Endothelial cell of umbilical vein (primary cell): ENCODE measurements around the gene SLC12A7. TPM values are rescaled to one million over a fixed set of nuclear protein-coding genes. Genes with fewer than 3 reads are reported as not detected.

ENCODE experiments used
- BruUV-seq: library from RNA; stranded (reverse); fragments of 400-500 nt; replicated peaks from 2 replicates; lab custom pipeline; 2021; lab: Mats Ljungman, UMichigan
- CTCF ChIA-PET: fragments of 300-600, 350-600 bp; sonication (Branson Sonifier 250); formaldehyde crosslinking; loops from one replicate; lab custom pipeline; 2021; ENCODE audit warnings: antibody characterized with exemption, inconsistent platforms; lab: Charles Lee
- POLR2A ChIA-PET: fragments of 300-600, 350-600 bp; sonication (Branson Sonifier 250); formaldehyde crosslinking; loops from one replicate; lab custom pipeline; 2021; ENCODE audit warnings: antibody characterized with exemption, inconsistent platforms; lab: Charles Lee
- DNase-seq: peaks from one replicate; pipeline ENCODE4 v3.0.0-alpha.2; 2011; ENCODE audit warnings: low read depth, low spot score
- FAIRE-seq: peaks from 2 replicates; lab custom pipeline; 2011; peaks lifted over from hg19 to GRCh38; lab: Jason Lieb, UNC
- H2AFZ ChIP-seq: 2 replicates; pipeline ENCODE4 v1.6.0; 2012; ENCODE audit warnings: low read depth, low read length, control low read depth, inconsistent platforms
- H3K27ac ChIP-seq: 2 replicates; pipeline ENCODE4 v1.5.1; 2011; ENCODE audit warnings: low read depth, mild to moderate bottlenecking, control low read depth, low read length, moderate library complexity; ENCODE audit not compliant: insufficient read depth
- H3K27me3 ChIP-seq, 2 experiments: 2 replicates each; pipeline versions ENCODE4 v1.6.0 to v1.6.1; 2011; ENCODE audit warnings: low read length in 2 of 2, mixed read lengths in 1 of 2; ENCODE audit not compliant: control insufficient read depth in 2 of 2, insufficient read depth in 2 of 2
- H3K36me3 ChIP-seq, 2 experiments: 2 replicates in 1 of 2; 3 replicates in 1 of 2; pipeline ENCODE4 v1.5.1; 2011; ENCODE audit warnings: low read length in 2 of 2, mild to moderate bottlenecking in 1 of 2, moderate library complexity in 1 of 2; ENCODE audit not compliant: control insufficient read depth in 2 of 2, insufficient read depth in 2 of 2; ENCODE audit errors: extremely low read depth in 1 of 2
- H3K4me1 ChIP-seq: 3 replicates; pipeline ENCODE4 v1.5.1; 2011; ENCODE audit warnings: mild to moderate bottlenecking, low read length; ENCODE audit not compliant: control insufficient read depth, insufficient read depth; ENCODE audit errors: extremely low read depth
- H3K4me2 ChIP-seq: 2 replicates; pipeline ENCODE4 v1.6.1; 2011; ENCODE audit warnings: low read length, control low read depth, mixed read lengths; ENCODE audit not compliant: insufficient read depth
- H3K4me3 ChIP-seq, 3 experiments: fragments of 200-600 bp in 1 of 3; sonication (generic), shearing (Covaris generic) in 1 of 3; replicated peaks in 1 of 3; 2 replicates each; pipeline ENCODE4 v1.5.1; 2011 to 2016; ENCODE audit warnings: control low read depth in 3 of 3, low read length in 3 of 3, mild to moderate bottlenecking in 2 of 3, inconsistent platforms in 1 of 3, low read depth in 1 of 3, moderate library complexity in 1 of 3; ENCODE audit not compliant: insufficient read depth in 1 of 3
- H3K79me2 ChIP-seq: 2 replicates; pipeline ENCODE4 v1.6.0; 2012; ENCODE audit warnings: low read length, inconsistent platforms; ENCODE audit not compliant: control insufficient read depth, insufficient read depth
- H3K9ac ChIP-seq: replicated peaks from 2 replicates; pipeline ENCODE3; 2011; ENCODE audit warnings: low read length, control low read depth; ENCODE audit not compliant: insufficient read depth; ENCODE audit errors: extremely low read depth
- H3K9me1 ChIP-seq: replicated peaks from 3 replicates; pipeline ENCODE4 v1.6.0; 2011; ENCODE audit warnings: mild to moderate bottlenecking, low read length; ENCODE audit not compliant: control insufficient read depth, insufficient read depth; ENCODE audit errors: extremely low read depth
- H3K9me3 ChIP-seq: replicated peaks from 2 replicates; pipeline ENCODE4 v1.5.1; 2012; ENCODE audit warnings: low read length, inconsistent platforms; ENCODE audit not compliant: control insufficient read depth, insufficient read depth
- H4K20me1 ChIP-seq: replicated peaks from 2 replicates; pipeline ENCODE3; 2011; ENCODE audit warnings: mild to moderate bottlenecking, low read length; ENCODE audit not compliant: control insufficient read depth, insufficient read depth; ENCODE audit errors: extremely low read depth
- EZH2 ChIP-seq: IDR thresholded peaks from 2 replicates; pipeline ENCODE4 v1.6.1; 2012; ENCODE audit warnings: borderline replicate concordance, low read depth, mild to moderate bottlenecking, moderate library complexity, low read length, inconsistent platforms; ENCODE audit not compliant: severe bottlenecking
- FOS ChIP-seq: IDR thresholded peaks from 2 replicates; pipeline ENCODE4 v1.6.1; 2011; ENCODE audit warnings: mild to moderate bottlenecking, low read length, moderate library complexity, borderline replicate concordance; ENCODE audit not compliant: insufficient read depth
- GATA2 ChIP-seq: IDR thresholded peaks from 2 replicates; pipeline ENCODE4 v1.7.0; 2011; ENCODE audit warnings: low read depth, mild to moderate bottlenecking, moderate library complexity, mixed read lengths, low read length; ENCODE audit not compliant: insufficient read length, insufficient read depth
- JUN ChIP-seq: IDR thresholded peaks from 2 replicates; pipeline ENCODE4 v1.6.1; 2011; ENCODE audit warnings: borderline replicate concordance, low read depth; ENCODE audit not compliant: insufficient read length, insufficient read depth
- MYC ChIP-seq: IDR thresholded peaks from one replicate; pipeline ENCODE4 v1.6.1; 2011; ENCODE audit warnings: mild to moderate bottlenecking, low read depth, low read length
- POLR2A ChIP-seq: IDR thresholded peaks from 2 replicates; pipeline ENCODE4 v1.6.1; 2012; ENCODE audit warnings: low read depth, mild to moderate bottlenecking, control low read depth, low read length
- POLR2AphosphoS5 ChIP-seq: IDR thresholded peaks from 2 replicates; pipeline ENCODE4 v1.6.1; 2012; ENCODE audit warnings: low read depth, mild to moderate bottlenecking, control low read depth, low read length, moderate library complexity; ENCODE audit not compliant: insufficient read depth
- dilution Hi-C: fragments of 300-500 bp; cut with MboI; formaldehyde crosslinking; loops from one replicate; pipeline ENCODE4 v1.15.0; 2019; ENCODE audit warnings: low sequenced_read_pairs; ENCODE audit not compliant: extremely low pct_ligation_motif_present
- intact Hi-C: fragments of 100-400 bp; cut with micrococcal nuclease; formaldehyde crosslinking; loops from one replicate; pipeline ENCODE4 v1.10.0; 2022
- polyA plus RNA-seq, 4 experiments: library from polyadenylated mRNA; depleted of rRNA in 3 of 4; stranded (reverse) in 3 of 4; unstranded in 1 of 4; fragments of >200 nt; gene quantifications; 2 replicates each; pipeline versions ENCODE4 v1.2.1 to v1.2.3, GENCODE V29; 2011 to 2012; ENCODE audit warnings: missing spikeins in 1 of 4
- total RNA-seq: library from RNA; stranded (reverse); gene quantifications from 2 replicates; pipeline ENCODE4 v1.2.3, GENCODE V29; 2021
- TF ChIP-seq, protein P1 (sequence below), 2 donors: IDR thresholded peaks; 1 replicate in 1 of 2; 2 replicates in 1 of 2; pipeline ENCODE4 v1.5.1; 2011; ENCODE audit warnings: low read length in 2 of 2, mild to moderate bottlenecking in 2 of 2, moderate library complexity in 2 of 2, control low read depth in 1 of 2, inconsistent platforms in 1 of 2, low read depth in 1 of 2; ENCODE audit not compliant: insufficient read depth in 1 of 2; ENCODE audit errors: extremely low read depth in 1 of 2
- TF ChIP-seq, protein P2 (sequence below): IDR thresholded peaks from 2 replicates; pipeline ENCODE4 v1.6.1; 2011; ENCODE audit not compliant: insufficient read depth, insufficient read length

The SLC12A7 gene
- total and polyA plus RNA-seq, 2 donors (not counting 3 experiments of a cell fraction or from before 2014, with no cell fraction given): 16.4 to 38.8 TPM

DNA sequence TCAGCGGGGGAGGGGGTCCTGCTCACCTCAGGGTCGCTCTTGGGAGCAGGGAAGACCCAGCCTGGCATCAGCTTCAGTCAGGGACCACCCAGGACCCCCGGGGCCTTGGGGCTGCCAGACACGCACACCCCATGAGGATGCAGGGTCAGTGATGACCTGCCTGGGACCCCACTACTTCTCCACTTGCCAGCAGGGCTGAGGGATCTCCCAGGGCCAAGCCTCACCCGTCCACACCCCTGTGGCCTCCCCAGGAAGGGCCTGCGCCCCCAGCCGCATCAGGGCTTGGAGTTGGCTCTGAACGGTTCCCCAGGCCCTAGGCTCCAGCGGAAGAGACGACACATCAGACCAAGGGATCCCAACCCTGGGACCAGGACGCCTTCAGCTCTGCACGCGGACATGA, 33.7 kb downstream of the SLC12A7 start:
- no peaks in the 10 kb centered on the region for H3K79me2 ChIP-seq
- CTCF ChIA-PET: no interaction called here

More for the DNA sequence above, 33.7 kb downstream of the SLC12A7 start:
- TF ChIP-seq EZH2 (no peak), MYC (no peak), FOS (no peak), JUN (no peak), POLR2AphosphoS5 (no peak), POLR2A (no peak), GATA2 (no peak)
- TF ChIP-seq, protein P1, sequence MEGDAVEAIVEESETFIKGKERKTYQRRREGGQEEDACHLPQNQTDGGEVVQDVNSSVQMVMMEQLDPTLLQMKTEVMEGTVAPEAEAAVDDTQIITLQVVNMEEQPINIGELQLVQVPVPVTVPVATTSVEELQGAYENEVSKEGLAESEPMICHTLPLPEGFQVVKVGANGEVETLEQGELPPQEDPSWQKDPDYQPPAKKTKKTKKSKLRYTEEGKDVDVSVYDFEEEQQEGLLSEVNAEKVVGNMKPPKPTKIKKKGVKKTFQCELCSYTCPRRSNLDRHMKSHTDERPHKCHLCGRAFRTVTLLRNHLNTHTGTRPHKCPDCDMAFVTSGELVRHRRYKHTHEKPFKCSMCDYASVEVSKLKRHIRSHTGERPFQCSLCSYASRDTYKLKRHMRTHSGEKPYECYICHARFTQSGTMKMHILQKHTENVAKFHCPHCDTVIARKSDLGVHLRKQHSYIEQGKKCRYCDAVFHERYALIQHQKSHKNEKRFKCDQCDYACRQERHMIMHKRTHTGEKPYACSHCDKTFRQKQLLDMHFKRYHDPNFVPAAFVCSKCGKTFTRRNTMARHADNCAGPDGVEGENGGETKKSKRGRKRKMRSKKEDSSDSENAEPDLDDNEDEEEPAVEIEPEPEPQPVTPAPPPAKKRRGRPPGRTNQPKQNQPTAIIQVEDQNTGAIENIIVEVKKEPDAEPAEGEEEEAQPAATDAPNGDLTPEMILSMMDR (IDR thresholded peaks at IDR 0.05; ENCODE audit: extremely low read depth in 1 of 2, insufficient read depth in 1 of 2, low read depth in 1 of 2, low read length in 2 of 2): no peak
- TF ChIP-seq, protein P2, sequence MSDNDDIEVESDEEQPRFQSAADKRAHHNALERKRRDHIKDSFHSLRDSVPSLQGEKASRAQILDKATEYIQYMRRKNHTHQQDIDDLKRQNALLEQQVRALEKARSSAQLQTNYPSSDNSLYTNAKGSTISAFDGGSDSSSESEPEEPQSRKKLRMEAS: no peak
- FAIRE-seq (no peak), DNase-seq (no peak)
- intact Hi-C loops (no loop called here), dilution Hi-C loops (no loop called here)
- H3K27me3 ChIP-seq: no peaks in the 10 kb centered on the region
- no peaks in the 10 kb centered on the region for H3K9me1 ChIP-seq
- H3K4me1 ChIP-seq: no peaks in the 10 kb centered on the region
- no peak overlapping the region for H3K4me3 ChIP-seq
- no peak overlapping the region for H3K4me2 ChIP-seq
- BruUV-seq: no TSS peak
- no peaks in the 10 kb centered on the region for H4K20me1 ChIP-seq
- peaks cover 0 to 26% of the 10 kb centered on the region in 2 experiments for H3K36me3 ChIP-seq
- H3K27ac ChIP-seq: no peak overlapping the region
- no peaks in the 10 kb centered on the region for H3K9me3 ChIP-seq
- H3K9ac ChIP-seq: no peak overlapping the region
- POLR2A ChIA-PET: no interaction called here
- H2AFZ ChIP-seq: no peak overlapping the region
